ENCODE results near the gene GPD1. TPM values are rescaled to one million over a fixed set of nuclear protein-coding genes. Genes with fewer than 3 reads are reported as not detected.

Gene GPD1
- total and polyA plus RNA-seq, 10 donors: 0.13 to 0.79 (median 0.48) TPM; not detected in 1

DNA sequence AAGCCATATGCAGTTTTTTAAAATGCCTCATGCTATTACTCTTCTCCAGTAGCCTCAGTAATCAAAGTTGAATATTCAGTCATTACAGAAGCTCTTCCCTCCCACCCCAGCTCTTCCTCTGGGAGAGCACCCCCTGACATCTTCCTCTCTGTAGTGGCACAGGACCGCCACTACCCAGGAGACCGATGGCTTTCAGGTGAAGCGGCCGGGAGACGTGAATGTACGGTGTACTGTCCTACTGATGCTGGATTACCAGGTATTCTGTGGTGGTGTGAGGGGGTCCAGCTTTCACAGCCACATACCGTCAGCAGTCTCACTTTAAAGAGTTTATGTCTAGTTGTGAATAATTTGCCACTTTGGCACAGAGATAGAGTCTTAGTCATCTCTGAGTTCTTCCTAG is 14.1 kb upstream of the GPD1 start:
- Histone ChIP-seq H3K9me3 (no peaks in the 10 kb centered on the region), H3K4me3 (no peak overlapping the region), H3K4me1 (peaks cover 7 to 42% (median 33%) of the 10 kb centered on the region in 6 donors), H3K27me3 (replicated peaks in 1 of 7) (no peaks in the 10 kb centered on the region), H3K36me3 (peaks cover 19 to 84% (median 75%) of the 10 kb centered on the region in 6 donors), H3K27ac (no peak overlapping the region)
- TF ChIP-seq POLR2AphosphoS5 (IDR thresholded peaks at IDR 0.05): no peak
- no peak for TF ChIP-seq POLR2A (IDR thresholded peaks at IDR 0.05)
- TF ChIP-seq, protein P1, sequence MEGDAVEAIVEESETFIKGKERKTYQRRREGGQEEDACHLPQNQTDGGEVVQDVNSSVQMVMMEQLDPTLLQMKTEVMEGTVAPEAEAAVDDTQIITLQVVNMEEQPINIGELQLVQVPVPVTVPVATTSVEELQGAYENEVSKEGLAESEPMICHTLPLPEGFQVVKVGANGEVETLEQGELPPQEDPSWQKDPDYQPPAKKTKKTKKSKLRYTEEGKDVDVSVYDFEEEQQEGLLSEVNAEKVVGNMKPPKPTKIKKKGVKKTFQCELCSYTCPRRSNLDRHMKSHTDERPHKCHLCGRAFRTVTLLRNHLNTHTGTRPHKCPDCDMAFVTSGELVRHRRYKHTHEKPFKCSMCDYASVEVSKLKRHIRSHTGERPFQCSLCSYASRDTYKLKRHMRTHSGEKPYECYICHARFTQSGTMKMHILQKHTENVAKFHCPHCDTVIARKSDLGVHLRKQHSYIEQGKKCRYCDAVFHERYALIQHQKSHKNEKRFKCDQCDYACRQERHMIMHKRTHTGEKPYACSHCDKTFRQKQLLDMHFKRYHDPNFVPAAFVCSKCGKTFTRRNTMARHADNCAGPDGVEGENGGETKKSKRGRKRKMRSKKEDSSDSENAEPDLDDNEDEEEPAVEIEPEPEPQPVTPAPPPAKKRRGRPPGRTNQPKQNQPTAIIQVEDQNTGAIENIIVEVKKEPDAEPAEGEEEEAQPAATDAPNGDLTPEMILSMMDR (IDR thresholded peaks at IDR 0.05 in 8 of 11, conservative IDR thresholded peaks at IDR 0.05 in 3 of 11): no peak
- 96 to 99% (median 98%) methylated on average over 7 of the region's 7 CpGs for WGBS, 5 donors
- intact Hi-C loops (cut with DNase I; ENCODE audit: low total_unique reads): loop anchor here (5.0 kb wide), 1 partner anchor 78 kb away; the partner anchor contains the start of gene CERS5
- DNase-seq: peak; percentile 11

DNA sequence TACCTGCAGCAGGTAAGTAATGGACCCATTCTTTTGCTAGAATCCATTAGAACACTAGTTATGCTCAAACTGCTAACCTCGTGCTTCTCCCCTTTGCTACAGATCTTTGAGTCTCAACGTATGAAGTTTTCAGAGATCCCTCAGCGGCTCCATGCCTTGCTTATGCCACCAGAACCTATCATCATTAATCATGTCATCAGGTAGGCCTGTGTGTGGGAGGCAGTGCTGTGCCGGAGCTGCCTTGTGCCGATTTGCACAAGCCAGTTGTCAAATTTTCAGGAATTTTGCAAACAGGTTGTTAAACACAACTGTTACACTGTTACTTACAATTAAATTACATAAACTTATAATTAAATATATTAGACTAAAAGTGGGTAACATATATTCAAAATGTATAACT is 13.4 kb upstream of the GPD1 start:
- Histone ChIP-seq H3K36me3 (peaks cover 19 to 91% (median 81%) of the 10 kb centered on the region in 6 donors), H3K4me3 (no peak overlapping the region), H3K27ac (no peak overlapping the region), H3K4me1 (peaks cover 7 to 39% (median 33%) of the 10 kb centered on the region in 6 donors), H3K27me3 (replicated peaks in 1 of 7) (no peaks in the 10 kb centered on the region), H3K9me3 (no peaks in the 10 kb centered on the region)
- intact Hi-C loops (cut with DNase I; ENCODE audit: low total_unique reads): no loop called here
- peak; percentile 18 for DNase-seq
- TF ChIP-seq, protein P1 (IDR thresholded peaks at IDR 0.05 in 8 of 11, conservative IDR thresholded peaks at IDR 0.05 in 3 of 11): no peak
- no peak for TF ChIP-seq POLR2AphosphoS5 (IDR thresholded peaks at IDR 0.05)
- TF ChIP-seq POLR2A (IDR thresholded peaks at IDR 0.05): no peak
- WGBS, 5 donors: 93 to 97% (median 95%) methylated on average over 5 of the region's 5 CpGs

DNA sequence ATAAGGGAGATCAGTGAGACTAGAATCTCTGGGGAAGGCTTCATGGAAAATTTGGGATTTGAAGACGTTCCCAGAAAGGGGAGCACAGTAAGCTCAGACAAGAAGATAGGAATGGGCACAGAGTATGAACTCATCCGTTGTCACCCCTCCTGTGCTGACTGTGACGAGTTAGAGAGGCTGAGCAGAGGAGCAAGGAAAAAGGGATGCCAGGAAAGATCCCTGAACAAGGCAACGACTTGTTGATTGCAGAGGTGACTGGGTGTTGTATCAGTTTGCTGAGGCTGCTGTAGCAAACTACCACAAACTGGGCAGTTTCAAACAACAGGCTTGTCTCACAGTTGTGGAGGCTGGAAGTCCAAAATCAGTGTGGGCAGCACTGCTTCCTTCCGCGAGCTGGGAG is 5.9 kb upstream of the GPD1 start:
- H3K4me1 ChIP-seq: no peaks in the 10 kb centered on the region
- intact Hi-C loops (cut with DNase I; ENCODE audit: low total_unique reads): no loop called here
- no peak for TF ChIP-seq POLR2A (IDR thresholded peaks at IDR 0.05)
- TF ChIP-seq, protein P1 (IDR thresholded peaks at IDR 0.05 in 8 of 11, conservative IDR thresholded peaks at IDR 0.05 in 3 of 11): no peak
- TF ChIP-seq POLR2AphosphoS5 (IDR thresholded peaks at IDR 0.05): no peak
- no peak overlapping the region for H3K27ac ChIP-seq
- no peak overlapping the region for H3K4me3 ChIP-seq
- H3K27me3 ChIP-seq (replicated peaks in 1 of 7): no peaks in the 10 kb centered on the region
- 85 to 95% (median 94%) methylated on average over 6 of the region's 6 CpGs for WGBS, 5 donors
- H3K36me3 ChIP-seq: peaks cover 18 to 99% (median 85%) of the 10 kb centered on the region in 6 donors
- peak; percentile 2 for DNase-seq
- H3K9me3 ChIP-seq: no peaks in the 10 kb centered on the region

DNA sequence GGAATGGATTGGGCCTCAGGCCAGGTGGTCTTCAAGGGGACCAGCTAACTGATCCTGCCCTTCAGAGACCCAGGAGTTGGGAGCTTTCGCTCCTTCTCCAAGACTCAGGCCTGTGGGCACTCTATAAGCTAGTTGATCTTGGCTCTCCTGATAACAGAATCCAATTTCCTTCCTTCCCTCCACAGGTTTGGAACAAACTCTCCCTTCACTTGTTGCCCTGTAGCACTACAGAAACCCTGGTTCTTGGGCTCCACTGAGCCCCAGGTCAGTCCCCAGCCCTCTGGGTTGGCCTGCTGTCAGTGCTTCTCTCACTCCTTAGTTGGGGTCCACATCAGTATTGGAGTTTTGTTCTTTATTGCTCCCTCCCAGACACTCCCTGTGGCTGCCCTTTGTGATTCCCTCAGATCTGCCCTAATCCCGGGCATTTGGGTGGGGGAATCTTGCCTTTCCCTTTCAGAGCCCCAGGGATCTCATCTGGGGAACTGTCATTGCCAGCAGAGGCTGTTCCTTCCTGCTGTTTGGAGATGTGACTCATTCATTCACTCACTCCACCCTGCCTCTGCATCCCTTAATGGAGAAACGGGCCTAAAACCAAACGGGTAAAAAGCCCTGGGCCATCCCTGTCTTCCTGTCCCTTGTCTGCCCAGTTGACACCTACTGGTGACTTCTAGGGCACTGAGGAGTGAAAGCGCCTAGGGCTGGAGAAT is 4.4 kb upstream of the GPD1 start:
- H3K9me3 ChIP-seq: no peaks in the 10 kb centered on the region
- no peak overlapping the region for H3K4me3 ChIP-seq
- 75 to 87% (median 85%) methylated on average over 5 of the region's 5 CpGs for WGBS, 5 donors
- peak overlapping the region in 1 of 8 donors; percentile 5 for H3K27ac ChIP-seq
- DNase-seq: no peak
- peaks cover 0 to 4% (median 0%) of the 10 kb centered on the region in 6 donors for H3K4me1 ChIP-seq
- TF ChIP-seq POLR2A (IDR thresholded peaks at IDR 0.05): no peak
- TF ChIP-seq, protein P1 (IDR thresholded peaks at IDR 0.05 in 8 of 11, conservative IDR thresholded peaks at IDR 0.05 in 3 of 11): no peak
- no peak for TF ChIP-seq POLR2AphosphoS5 (IDR thresholded peaks at IDR 0.05)
- intact Hi-C loops (cut with DNase I; ENCODE audit: low total_unique reads): no loop called here
- peaks cover 6 to 84% (median 70%) of the 10 kb centered on the region in 6 donors for H3K36me3 ChIP-seq
- no peaks in the 10 kb centered on the region for H3K27me3 ChIP-seq (replicated peaks in 1 of 7)

All from spleen (tissue), 11 donors.